OCI-LY3 (cell line): ENCODE results near the gene AVL9.

Source experiments
- H2AFZ ChIP-seq: fragments of 200-600, 300-600 bp; shearing (Covaris generic); 2 replicates; pipeline ENCODE4 v1.6.0; 2014; ENCODE audit warnings: antibody characterized with exemption, low read depth, low read length
- H3K27ac ChIP-seq: fragments of 200-600, 300-600 bp; sonication (generic); 2 replicates; pipeline ENCODE4 v1.5.1; 2014; ENCODE audit warnings: mild to moderate bottlenecking, low read length, moderate library complexity, mixed read lengths
- H3K27me3 ChIP-seq: fragments of 200-600, 300-600 bp; sonication (generic); 2 replicates; pipeline ENCODE4 v1.6.1; 2014; ENCODE audit warnings: low read depth, low read length, mixed read lengths
- H3K36me3 ChIP-seq: fragments of 200-600, 300-600 bp; sonication (generic); replicated peaks from 2 replicates; pipeline ENCODE3; 2014; ENCODE audit warnings: low read depth, low read length, mixed read lengths
- H3K4me1 ChIP-seq: fragments of 300-600, 200-600 bp; sonication (generic); 2 replicates; pipeline ENCODE4 v1.6.1; 2014; ENCODE audit warnings: low read length, mixed read lengths
- H3K4me2 ChIP-seq: fragments of 200-600, 300-600 bp; sonication (generic); 2 replicates; pipeline ENCODE4 v1.6.1; 2014; ENCODE audit warnings: low read length, mixed read lengths
- H3K4me3 ChIP-seq: fragments of 300-600, 200-600 bp; sonication (generic); 2 replicates; pipeline ENCODE4 v1.5.1; 2014; ENCODE audit warnings: antibody characterized with exemption, mild to moderate bottlenecking, low read length, moderate library complexity
- H3K79me2 ChIP-seq: fragments of 300-600, 200-600 bp; shearing (Covaris generic); 2 replicates; pipeline ENCODE4 v1.6.1; 2014; ENCODE audit warnings: mild to moderate bottlenecking, low read length, mixed read lengths
- H3K9ac ChIP-seq: fragments of 300-600, 200-600 bp; shearing (Covaris generic); 2 replicates; pipeline ENCODE4 v1.6.0; 2014; ENCODE audit warnings: mild to moderate bottlenecking, low read length, moderate library complexity
- H3K9me3 ChIP-seq: fragments of 200-600, 300-600 bp; shearing (Covaris generic); 2 replicates; pipeline ENCODE4 v1.6.1; 2014; ENCODE audit warnings: low read length, mixed read lengths; ENCODE audit not compliant: insufficient read depth
- H4K20me1 ChIP-seq: fragments of 200-600, 300-600 bp; sonication (generic); 2 replicates; pipeline ENCODE4 v1.6.1; 2016; ENCODE audit warnings: low read length, mixed read lengths; ENCODE audit not compliant: insufficient read depth
- EZH2phosphoT487 ChIP-seq: fragments of 200-600 bp; shearing (Covaris generic); IDR thresholded peaks from 2 replicates; pipeline ENCODE4 v1.6.1; 2018; ENCODE audit warnings: antibody characterized with exemption, mixed run types, low read depth
- TF ChIP-seq, protein P1 (sequence below): fragments of 200-600, 300-600 bp; sonication (generic); IDR thresholded peaks from 2 replicates; pipeline ENCODE4 v1.5.1; 2014; ENCODE audit warnings: antibody characterized with exemption, low read length, low read depth

The AVL9 gene

DNA sequence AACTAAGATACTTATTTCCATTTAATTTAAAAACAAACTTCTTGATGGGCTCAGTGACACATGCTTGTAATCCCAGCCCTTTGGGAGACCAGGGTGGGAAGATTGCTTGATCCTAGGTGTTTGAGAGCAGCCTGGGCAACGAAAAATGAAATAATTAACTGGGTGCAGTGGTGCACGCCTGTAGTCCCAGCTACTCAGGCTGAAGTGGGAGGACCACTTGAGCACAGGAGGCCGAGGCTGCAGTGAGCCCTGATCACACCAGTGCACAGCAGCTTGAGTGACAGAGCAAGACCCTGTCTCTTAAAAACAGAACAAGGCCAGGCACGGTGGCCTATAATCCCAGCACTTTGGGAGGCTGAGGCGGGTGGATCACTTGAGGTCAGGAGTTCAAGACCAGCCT, 37.4 kb downstream of the AVL9 start:
- Histone ChIP-seq H3K27ac (no peak overlapping the region), H4K20me1 (no peaks in the 10 kb centered on the region), H3K27me3 (no peaks in the 10 kb centered on the region), H2AFZ (no peak overlapping the region), H3K4me3 (no peak overlapping the region), H3K4me2 (no peak overlapping the region), H3K9ac (no peak overlapping the region), H3K4me1 (peaks cover 14% of the 10 kb centered on the region), H3K9me3 (no peaks in the 10 kb centered on the region), H3K79me2 (peaks cover 5% of the 10 kb centered on the region), H3K36me3 (no peaks in the 10 kb centered on the region)
- TF ChIP-seq, protein P1, sequence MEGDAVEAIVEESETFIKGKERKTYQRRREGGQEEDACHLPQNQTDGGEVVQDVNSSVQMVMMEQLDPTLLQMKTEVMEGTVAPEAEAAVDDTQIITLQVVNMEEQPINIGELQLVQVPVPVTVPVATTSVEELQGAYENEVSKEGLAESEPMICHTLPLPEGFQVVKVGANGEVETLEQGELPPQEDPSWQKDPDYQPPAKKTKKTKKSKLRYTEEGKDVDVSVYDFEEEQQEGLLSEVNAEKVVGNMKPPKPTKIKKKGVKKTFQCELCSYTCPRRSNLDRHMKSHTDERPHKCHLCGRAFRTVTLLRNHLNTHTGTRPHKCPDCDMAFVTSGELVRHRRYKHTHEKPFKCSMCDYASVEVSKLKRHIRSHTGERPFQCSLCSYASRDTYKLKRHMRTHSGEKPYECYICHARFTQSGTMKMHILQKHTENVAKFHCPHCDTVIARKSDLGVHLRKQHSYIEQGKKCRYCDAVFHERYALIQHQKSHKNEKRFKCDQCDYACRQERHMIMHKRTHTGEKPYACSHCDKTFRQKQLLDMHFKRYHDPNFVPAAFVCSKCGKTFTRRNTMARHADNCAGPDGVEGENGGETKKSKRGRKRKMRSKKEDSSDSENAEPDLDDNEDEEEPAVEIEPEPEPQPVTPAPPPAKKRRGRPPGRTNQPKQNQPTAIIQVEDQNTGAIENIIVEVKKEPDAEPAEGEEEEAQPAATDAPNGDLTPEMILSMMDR, result no peak
- no peak for TF ChIP-seq EZH2phosphoT487

- Histone ChIP-seq H3K4me3 (no peak overlapping the region), H3K9me3 (no peaks in the 10 kb centered on the region), H4K20me1 (no peaks in the 10 kb centered on the region), H3K27ac (no peak overlapping the region), H2AFZ (no peak overlapping the region), H3K27me3 (no peaks in the 10 kb centered on the region), H3K36me3 (no peaks in the 10 kb centered on the region), H3K9ac (no peak overlapping the region), H3K79me2 (peaks cover 5% of the 10 kb centered on the region), H3K4me1 (peaks cover 14% of the 10 kb centered on the region), H3K4me2 (no peak overlapping the region)
- TF ChIP-seq, protein P1, result no peak
- TF ChIP-seq EZH2phosphoT487, result no peak
Observed at GRCh38 chr7:32533276-32534029, 38.2 kb downstream of the AVL9 start.

DNA sequence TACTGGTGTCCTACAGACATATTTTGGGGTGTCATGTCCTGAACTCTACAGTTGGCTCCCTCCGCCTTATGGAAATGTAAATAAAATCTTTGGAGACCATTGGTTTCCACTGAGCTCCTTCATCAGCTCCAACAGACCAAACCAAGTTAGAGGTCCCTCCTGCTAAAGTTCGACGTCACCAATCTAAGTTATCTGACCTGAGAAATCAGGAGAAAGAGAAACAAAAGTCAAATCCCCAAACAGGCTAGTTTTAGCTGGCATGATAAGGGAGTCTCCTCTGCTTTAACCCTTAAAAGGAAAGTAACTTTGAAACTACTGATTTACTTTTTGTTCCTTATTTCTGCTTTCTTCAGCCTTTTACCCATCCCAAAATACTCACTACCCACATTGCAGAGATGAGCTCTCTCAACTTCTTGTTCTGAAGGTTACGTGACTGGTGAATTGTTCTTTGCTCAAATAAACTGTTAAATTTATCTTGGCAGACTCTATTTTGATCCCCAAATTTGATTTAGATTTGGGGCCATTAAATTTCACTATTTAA, 39.9 kb downstream of the AVL9 start:
- TF ChIP-seq, protein P1, result no peak
- TF ChIP-seq EZH2phosphoT487, result no peak
- H3K79me2 ChIP-seq, result peaks cover 5% of the 10 kb centered on the region
- peak overlapping the region; percentile 35; the same call in 1 of the 2 replicates for H3K27ac ChIP-seq
- H2AFZ ChIP-seq, result no peak overlapping the region
- H3K9ac ChIP-seq, result no peak overlapping the region
- no peaks in the 10 kb centered on the region for H3K27me3 ChIP-seq
- H3K4me1 ChIP-seq, result peaks cover 14% of the 10 kb centered on the region
- H4K20me1 ChIP-seq, result no peaks in the 10 kb centered on the region
- H3K4me2 ChIP-seq, result peak overlapping the region; percentile 56
- no peaks in the 10 kb centered on the region for H3K9me3 ChIP-seq
- H3K36me3 ChIP-seq, result no peaks in the 10 kb centered on the region
- H3K4me3 ChIP-seq, result peak overlapping the region; percentile 14; the same call in 1 of the 2 replicates

DNA sequence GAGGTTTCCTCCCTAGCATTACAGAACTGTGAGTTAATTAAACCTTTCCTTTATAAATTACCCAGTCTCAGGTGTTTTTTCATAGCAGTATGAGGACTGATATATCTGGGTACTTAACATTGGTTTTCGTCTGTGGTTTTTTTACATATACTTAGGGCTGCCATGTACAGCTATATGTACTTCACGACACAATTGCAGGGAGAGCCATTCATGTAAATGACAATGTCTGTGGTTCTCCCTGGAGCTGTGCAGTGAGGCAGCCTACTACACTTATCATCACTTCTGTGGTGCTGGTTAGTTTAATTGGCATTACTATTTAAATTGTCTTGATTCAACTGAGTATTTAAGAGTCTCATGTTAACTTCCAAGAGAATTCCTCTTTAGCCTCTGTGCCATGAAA, 40.7 kb downstream of the AVL9 start:
- TF ChIP-seq, protein P1, result no peak
- TF ChIP-seq EZH2phosphoT487, result no peak
- H3K79me2 ChIP-seq, result peaks cover 5% of the 10 kb centered on the region
- H3K4me2 ChIP-seq, result peak overlapping the region; percentile 56; the same call in 1 of the 2 replicates

More for the DNA sequence above, 40.7 kb downstream of the AVL9 start:
- Histone ChIP-seq H3K27ac (no peak overlapping the region), H3K27me3 (no peaks in the 10 kb centered on the region), H3K36me3 (no peaks in the 10 kb centered on the region), H3K4me3 (no peak overlapping the region), H4K20me1 (no peaks in the 10 kb centered on the region), H3K9me3 (no peaks in the 10 kb centered on the region), H3K4me1 (peaks cover 14% of the 10 kb centered on the region), H2AFZ (no peak overlapping the region), H3K9ac (no peak overlapping the region)
